Astrocyte of the cerebellum (primary cell): ENCODE results near the gene CACNA1A.
A peak's percentile ranks its signal among the peaks of the same experiment; 100 is the strongest.

ENCODE experiments used
- DNase-seq: peaks from one replicate; pipeline ENCODE4 v3.0.0-alpha.2; 2011; ENCODE audit warnings: low read depth
- H3K4me3 ChIP-seq: 2 replicates; pipeline ENCODE4 v1.5.1; 2011; ENCODE audit warnings: mild to moderate bottlenecking, low read depth, low read length, moderate library complexity
- in situ Hi-C: cut with HindIII; loops from 2 replicates; pipeline ENCODE4 v1.10.0; 2017; ENCODE audit warnings: low sequenced_read_pairs
- TF ChIP-seq, protein P1 (sequence below): IDR thresholded peaks from 2 replicates; pipeline ENCODE4 v1.5.1; 2012; ENCODE audit warnings: low read length, low read depth, moderate library complexity, mild to moderate bottlenecking; ENCODE audit errors: missing control alignments

The CACNA1A gene

DNA sequence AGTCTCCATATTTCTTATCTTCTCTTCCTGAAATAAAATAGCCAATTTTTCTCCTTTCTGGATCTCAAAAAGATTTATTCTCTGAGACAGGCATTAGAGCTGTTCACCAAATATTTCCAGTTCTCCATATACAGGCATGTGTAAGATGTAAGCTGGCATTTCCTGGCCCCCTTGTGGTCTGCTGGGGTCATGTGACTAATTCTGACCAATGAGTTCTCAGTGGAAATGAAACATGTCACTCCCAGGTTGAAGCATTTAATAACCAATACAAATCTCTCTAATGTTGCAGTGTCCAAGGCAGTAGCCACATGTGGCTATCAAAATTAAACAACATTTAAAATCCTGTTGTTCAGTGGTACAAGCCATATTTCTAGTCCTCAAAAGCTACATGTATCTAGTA lies 14.8 kb upstream of the CACNA1A start:
- no peak overlapping the region for H3K4me3 ChIP-seq
- DNase-seq, result no peak
- in situ Hi-C loops, result no loop called here
- TF ChIP-seq, protein P1, sequence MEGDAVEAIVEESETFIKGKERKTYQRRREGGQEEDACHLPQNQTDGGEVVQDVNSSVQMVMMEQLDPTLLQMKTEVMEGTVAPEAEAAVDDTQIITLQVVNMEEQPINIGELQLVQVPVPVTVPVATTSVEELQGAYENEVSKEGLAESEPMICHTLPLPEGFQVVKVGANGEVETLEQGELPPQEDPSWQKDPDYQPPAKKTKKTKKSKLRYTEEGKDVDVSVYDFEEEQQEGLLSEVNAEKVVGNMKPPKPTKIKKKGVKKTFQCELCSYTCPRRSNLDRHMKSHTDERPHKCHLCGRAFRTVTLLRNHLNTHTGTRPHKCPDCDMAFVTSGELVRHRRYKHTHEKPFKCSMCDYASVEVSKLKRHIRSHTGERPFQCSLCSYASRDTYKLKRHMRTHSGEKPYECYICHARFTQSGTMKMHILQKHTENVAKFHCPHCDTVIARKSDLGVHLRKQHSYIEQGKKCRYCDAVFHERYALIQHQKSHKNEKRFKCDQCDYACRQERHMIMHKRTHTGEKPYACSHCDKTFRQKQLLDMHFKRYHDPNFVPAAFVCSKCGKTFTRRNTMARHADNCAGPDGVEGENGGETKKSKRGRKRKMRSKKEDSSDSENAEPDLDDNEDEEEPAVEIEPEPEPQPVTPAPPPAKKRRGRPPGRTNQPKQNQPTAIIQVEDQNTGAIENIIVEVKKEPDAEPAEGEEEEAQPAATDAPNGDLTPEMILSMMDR, result no peak

DNA sequence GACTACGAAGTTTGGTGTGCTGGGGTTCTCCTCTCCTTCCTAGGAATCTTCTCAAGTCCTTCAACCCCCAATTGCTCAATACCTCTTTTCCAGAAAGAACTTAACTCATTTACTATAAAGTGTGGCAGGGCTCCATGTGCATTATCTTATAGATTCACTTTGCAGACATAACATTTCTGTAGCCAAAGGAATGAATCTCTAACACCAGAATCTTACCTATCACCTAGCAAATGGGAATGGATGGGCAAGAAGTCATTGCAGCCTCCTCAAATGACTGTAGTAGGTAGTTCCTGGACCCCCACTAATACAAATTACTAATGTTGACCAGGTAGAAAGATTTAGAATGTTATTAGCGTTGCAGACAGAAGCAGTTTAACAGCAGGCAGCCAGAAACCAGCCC lies 5.7 kb upstream of the CACNA1A start:
- TF ChIP-seq, protein P1, result no peak
- in situ Hi-C loops, result no loop called here
- DNase-seq, result no peak
- H3K4me3 ChIP-seq, result no peak overlapping the region

DNA sequence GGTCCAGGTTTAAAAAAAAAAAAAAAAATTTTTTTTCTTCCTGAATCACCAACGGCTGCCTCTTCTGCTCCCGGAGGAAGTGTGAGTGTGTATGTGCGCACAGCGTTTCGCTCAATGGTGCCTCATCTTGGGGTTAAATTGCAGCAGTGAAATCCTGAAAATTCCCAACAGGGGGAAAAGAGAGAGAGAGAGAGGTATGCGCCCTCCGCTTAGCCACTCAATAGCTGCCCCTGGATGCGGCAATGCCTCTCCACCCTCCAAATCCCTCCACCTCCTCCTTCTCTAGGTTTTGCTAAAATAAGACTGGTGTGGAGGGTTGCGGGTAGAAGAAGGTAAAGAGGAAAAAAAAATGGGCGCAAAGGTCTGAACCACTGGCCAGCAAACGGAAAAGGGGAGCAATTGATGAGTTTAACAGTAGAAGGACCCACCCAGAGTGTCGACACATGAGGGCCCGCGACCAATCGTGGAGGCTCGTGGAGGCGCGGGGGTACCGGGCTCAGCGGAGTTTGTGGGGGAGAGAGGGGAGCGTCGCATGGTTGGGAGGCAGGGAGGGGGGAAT lies 853 bp upstream of the CACNA1A start:
- peak overlapping the region; percentile 38 for H3K4me3 ChIP-seq
- TF ChIP-seq, protein P1, result no peak
- in situ Hi-C loops, result no loop called here
- no peak for DNase-seq

DNA sequence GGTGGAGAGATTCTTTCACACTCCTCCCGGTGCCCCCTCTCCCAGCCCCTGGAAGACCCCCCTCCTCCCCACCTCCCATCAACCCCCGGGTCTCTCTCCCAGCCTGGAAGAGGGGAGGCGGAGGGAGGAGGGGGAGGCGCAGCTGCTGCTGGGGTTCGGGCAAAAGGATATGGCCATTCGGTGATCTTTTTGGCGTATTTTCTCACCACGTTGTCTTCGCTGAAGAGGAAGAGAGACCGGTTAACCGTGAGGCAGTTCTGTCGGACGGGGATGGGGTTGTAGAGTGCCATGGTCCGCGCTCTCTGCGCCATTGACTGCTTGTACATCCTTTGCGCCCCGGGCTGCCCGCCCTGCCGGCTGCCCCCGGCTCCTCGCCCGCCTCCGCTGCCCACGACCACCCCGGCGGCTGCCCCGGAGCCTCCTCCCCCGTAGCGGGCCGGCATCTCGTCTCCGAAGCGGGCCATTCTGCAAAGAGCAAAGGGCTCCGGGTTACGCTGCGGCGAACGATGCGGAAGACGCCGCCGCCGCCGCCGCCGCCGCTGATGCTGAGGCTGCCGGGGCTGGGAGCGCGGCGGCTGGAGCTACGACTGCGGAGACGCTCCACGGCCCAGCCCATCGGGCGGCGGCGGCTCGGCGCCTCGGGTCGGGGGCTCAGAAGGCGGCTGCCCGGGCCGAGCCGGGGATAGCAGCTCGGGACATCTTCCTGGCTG lies 363 bp downstream of the CACNA1A start:
- DNase-seq, result no peak
- in situ Hi-C loops, result no loop called here
- H3K4me3 ChIP-seq, result peak overlapping the region; percentile 38
- TF ChIP-seq, protein P1, result no peak

DNA sequence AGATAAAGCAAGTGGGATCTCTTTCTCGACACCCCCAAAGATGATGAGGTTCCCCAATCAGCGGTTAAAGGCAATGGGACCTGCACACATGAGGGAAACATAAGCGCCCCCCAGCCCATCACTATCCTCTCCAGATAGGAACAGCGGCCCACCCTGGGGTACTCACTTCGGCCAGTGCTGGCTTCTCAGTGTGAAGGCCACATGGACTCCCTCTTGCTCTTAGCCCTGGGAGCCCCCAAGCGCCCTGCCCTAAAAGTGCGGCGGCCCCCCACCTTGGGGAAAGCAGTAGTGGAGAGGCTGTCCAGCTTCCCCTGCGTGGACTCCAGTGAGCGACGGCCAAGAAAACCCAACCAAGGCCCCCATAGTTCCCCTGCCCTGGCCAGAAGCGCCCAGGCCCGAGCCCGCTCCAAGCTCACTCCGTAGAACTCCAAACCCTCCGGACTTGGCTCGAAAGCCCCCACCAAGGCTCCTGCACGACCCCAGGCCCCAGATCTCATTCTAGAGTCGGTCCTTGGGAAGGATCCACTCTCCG lies 1.0 kb downstream of the CACNA1A start:
- TF ChIP-seq, protein P1, result no peak
- no peak for DNase-seq
- in situ Hi-C loops, result no loop called here
- H3K4me3 ChIP-seq, result no peak overlapping the region

DNA sequence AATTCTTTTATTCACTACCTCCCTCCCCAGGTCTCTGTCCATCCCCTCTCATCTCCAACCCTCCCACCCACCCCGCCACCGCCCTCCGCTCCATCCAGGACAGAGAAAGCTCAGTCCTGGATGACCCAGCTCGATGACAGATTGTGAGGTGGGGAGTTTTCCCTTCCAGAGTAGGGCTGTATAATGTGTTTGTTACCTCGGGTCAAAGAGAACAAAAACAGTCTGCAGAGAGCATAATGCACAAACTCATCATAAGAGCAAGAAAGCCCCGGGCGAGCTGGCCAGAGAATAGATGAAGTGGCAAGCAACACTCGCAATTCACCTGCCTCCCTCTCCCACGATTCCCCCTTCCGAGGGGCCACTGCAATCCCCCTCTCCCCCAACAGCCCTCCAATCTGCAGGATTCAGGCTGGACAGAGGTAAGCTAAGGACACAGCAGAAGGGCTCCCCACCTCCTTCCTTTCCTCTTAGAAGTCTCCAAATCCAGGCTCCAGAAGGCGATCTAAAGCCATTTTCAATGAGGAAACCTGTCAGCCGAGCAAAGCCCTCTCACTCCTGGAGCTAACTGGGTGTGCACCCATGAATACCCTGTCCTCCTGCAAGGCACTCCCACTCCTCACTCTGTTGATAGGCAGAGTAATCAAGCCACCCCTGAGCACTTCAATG lies 2.6 kb downstream of the CACNA1A start:
- no peak for DNase-seq
- TF ChIP-seq, protein P1, result no peak
- H3K4me3 ChIP-seq, result no peak overlapping the region
- in situ Hi-C loops, result no loop called here
